K562 (cell line): ENCODE results near the gene MILR1. TPM values are rescaled to one million over a fixed set of nuclear protein-coding genes. Genes with fewer than 3 reads are reported as not detected.
A peak's percentile ranks its signal among the peaks of the same experiment; 100 is the strongest.

Source experiments
- ATAC-seq: fragments of 200-7000 bp; cut with Tn5 transposase; 3 replicates; pipeline ENCODE4 v1.9.1; 2020; ENCODE audit warnings: moderate library complexity
- BruUV-seq: library from RNA; stranded (reverse); fragments of 400-500 nt; replicated peaks from 2 replicates; lab custom pipeline; 2021; lab: Mats Ljungman, UMichigan
- CTCF ChIA-PET: fragments of 300-600 bp; formaldehyde crosslinking; extraction: SDS; loops from one replicate; lab custom pipeline; 2021; ENCODE audit warnings: low intra/inter-chr PET ratio; lab: Yijun Ruan, JAX
- POLR2A ChIA-PET: fragments of 300-600, 350-650 bp; sonication (Branson Sonifier 250); formaldehyde crosslinking; extraction: SDS; loops from one replicate; lab custom pipeline; 2021; ENCODE audit warnings: antibody characterized with exemption, inconsistent platforms; lab: Yijun Ruan, JAX
- DNase-seq, 4 experiments: peaks; one replicate each; pipeline versions ENCODE4 v3.0.0 to v3.0.0-alpha.2; 2011 to 2018; ENCODE audit warnings: low spot score in 3 of 4, mixed read lengths in 3 of 4; ENCODE audit errors: extremely low read depth in 1 of 4
- FAIRE-seq: peaks from 2 replicates; lab custom pipeline; 2011; peaks lifted over from hg19 to GRCh38; lab: Jason Lieb, UNC
- H2AFZ ChIP-seq: 2 replicates; pipeline ENCODE4 v1.6.0; 2011; ENCODE audit warnings: low read depth, low read length, control low read depth, inconsistent platforms
- H3K27ac ChIP-seq: fragments of 200-600 bp; 3 replicates; pipeline ENCODE4 v1.8.0; 2011; ENCODE audit warnings: low read depth, mild to moderate bottlenecking, control low read depth, inconsistent platforms, low read length, moderate library complexity, mixed read lengths; ENCODE audit errors: extremely low read depth
- H3K27me3 ChIP-seq, 2 experiments: fragments of 300-600 bp in 1 of 2; 2 replicates in 1 of 2; 3 replicates in 1 of 2; pipeline versions ENCODE4 v1.6.0 to v1.8.0; 2011; ENCODE audit warnings: inconsistent platforms in 2 of 2, low read length in 2 of 2, mild to moderate bottlenecking in 1 of 2, mixed read lengths in 1 of 2, moderate library complexity in 1 of 2; ENCODE audit not compliant: control insufficient read depth in 2 of 2, insufficient read depth in 2 of 2
- H3K36me3 ChIP-seq: fragments of 300-600 bp; 3 replicates; pipeline ENCODE4 v1.8.0; 2011; ENCODE audit warnings: mild to moderate bottlenecking, low read length, inconsistent platforms; ENCODE audit not compliant: control insufficient read depth, insufficient read depth
- H3K4me1 ChIP-seq, 2 experiments: fragments of 200-600 bp in 1 of 2; replicated peaks in 1 of 2; 2 replicates in 1 of 2; 3 replicates in 1 of 2; pipeline versions ENCODE4 v1.5.1 to v1.8.0; 2011; ENCODE audit warnings: inconsistent platforms in 2 of 2, low read length in 2 of 2, mild to moderate bottlenecking in 1 of 2, mixed read lengths in 1 of 2, moderate library complexity in 1 of 2; ENCODE audit not compliant: control insufficient read depth in 2 of 2, insufficient read depth in 2 of 2
- H3K4me2 ChIP-seq: 2 replicates; pipeline ENCODE4 v1.6.1; 2011; ENCODE audit warnings: low read length, control low read depth, inconsistent platforms, mixed read lengths; ENCODE audit not compliant: insufficient read depth
- H3K4me3 ChIP-seq: fragments of 200-600 bp; sonication (generic), shearing (Covaris generic); 2 replicates; pipeline ENCODE4 v1.5.1; 2016; ENCODE audit warnings: control low read depth, inconsistent platforms
- H3K79me2 ChIP-seq: fragments of 200-600 bp; 3 replicates; pipeline ENCODE4 v1.8.0; 2011; ENCODE audit warnings: low read length, inconsistent platforms; ENCODE audit not compliant: control insufficient read depth, insufficient read depth
- H3K9ac ChIP-seq, 2 experiments: 2 replicates each; pipeline versions ENCODE4 v1.6.0 to v1.6.1; 2011; ENCODE audit warnings: low read depth in 2 of 2, low read length in 2 of 2, control low read depth in 1 of 2, inconsistent platforms in 1 of 2, mild to moderate bottlenecking in 1 of 2, mixed read lengths in 1 of 2; ENCODE audit not compliant: insufficient read depth in 1 of 2
- H3K9me1 ChIP-seq: one replicate; pipeline ENCODE4 v1.6.0; 2011; ENCODE audit warnings: inconsistent platforms, mild to moderate bottlenecking, low read length, moderate library complexity; ENCODE audit not compliant: control insufficient read depth, insufficient read depth
- H3K9me3 ChIP-seq: replicated peaks from 2 replicates; pipeline ENCODE4 v1.5.1; 2011; ENCODE audit warnings: low read depth, low read length, inconsistent platforms; ENCODE audit not compliant: control insufficient read depth, insufficient read depth
- H4K20me1 ChIP-seq: replicated peaks from 2 replicates; pipeline ENCODE4 v1.6.1; 2011; ENCODE audit warnings: low read length, inconsistent platforms, mixed read lengths; ENCODE audit not compliant: control insufficient read depth, insufficient read depth
- BCL6 ChIP-seq: fragments of 250-450 bp; sonication (Bioruptor Pico); IDR thresholded peaks from 2 replicates; pipeline ENCODE4 v1.4.0; 2020
- ETV6 ChIP-seq, 3 experiments: fragments of 150-350 bp in 1 of 3; sonication (generic) in 1 of 3; formaldehyde crosslinking in 1 of 3; IDR thresholded peaks; 2 replicates each; pipeline versions ENCODE4 v1.6.1 to v1.8.0; 2014 to 2022; ENCODE audit warnings: borderline replicate concordance in 2 of 3, low read depth in 2 of 3, antibody characterized with exemption in 1 of 3, low read length in 1 of 3, mild to moderate bottlenecking in 1 of 3, missing genetic modification reagents in 1 of 3
- KLF13 ChIP-seq: fragments of 450-650 bp; IDR thresholded peaks from 2 replicates; pipeline ENCODE4 v1.6.1; 2016; ENCODE audit warnings: missing genetic modification characterization, low read depth, mild to moderate bottlenecking, missing compliant biosample characterization, moderate library complexity, borderline replicate concordance
- NR2C1 ChIP-seq, 2 experiments: fragments of 450-650 bp; IDR thresholded peaks; 2 replicates each; pipeline ENCODE4 v1.6.1; 2017; ENCODE audit warnings: mild to moderate bottlenecking in 2 of 2, antibody characterized with exemption in 1 of 2, inconsistent platforms in 1 of 2, missing compliant biosample characterization in 1 of 2, missing genetic modification characterization in 1 of 2
- OTX1 ChIP-seq: fragments of 450-650 bp; formaldehyde crosslinking; IDR thresholded peaks from 2 replicates; pipeline ENCODE4 v1.4.0; 2022; ENCODE audit warnings: mild to moderate bottlenecking
- SMAD3 ChIP-seq: fragments of 450-650 bp; formaldehyde crosslinking; conservative IDR thresholded peaks from 2 replicates; pipeline ENCODE4 v1.4.0; 2020; ENCODE audit warnings: mild to moderate bottlenecking
- TSC22D4 ChIP-seq: fragments of 450-650 bp; IDR thresholded peaks from 2 replicates; pipeline ENCODE4 v1.6.1; 2016; ENCODE audit warnings: missing genetic modification characterization, missing biosample characterization, control low read depth
- ZNF140 ChIP-seq: fragments of 250-450 bp; sonication (Bioruptor Pico); IDR thresholded peaks from 2 replicates; pipeline ENCODE4 v1.8.0; 2021; ENCODE audit warnings: moderate library complexity, mild to moderate bottlenecking, inconsistent platforms
- WGBS: fragments of 100-300 bp; shearing (Covaris generic); methylation state at CpG from one replicate; pipeline ENCODE4 v1.1.6; 2016; ENCODE audit warnings: low coverage, mixed read lengths; ENCODE audit not compliant: insufficient coverage; ENCODE audit errors: missing lambda C conversion rate; 5-methylcytosine and 5-hydroxymethylcytosine counted together
- in situ Hi-C: fragments of 300-500 bp; cut with MboI; formaldehyde crosslinking; loops from 4 replicates; pipeline ENCODE4 v1.15.0; 2018; ENCODE audit warnings: inconsistent platforms, mixed read lengths
- intact Hi-C: fragments of 100-400 bp; cut with micrococcal nuclease; formaldehyde crosslinking; loops from 2 replicates; pipeline ENCODE4 v1.14.2; 2022
- polyA plus RNA-seq, 8 experiments: library from polyadenylated mRNA; depleted of rRNA in 4 of 8; stranded (reverse) in 5 of 8; unstranded in 3 of 8; fragments of >200 nt; fragmentation: Nextera tagmentation in 2 of 8; fragmentation: Illumina TruSeq in 1 of 8; extraction: Ambion mirVana in 2 of 8; extraction: Trizol in 1 of 8; gene quantifications; 2 replicates each; pipeline versions ENCODE4 v1.2.1 to v1.2.3, GENCODE V29; 2011 to 2014; ENCODE audit warnings: inconsistent platforms in 1 of 8, missing spikeins in 1 of 8
- total RNA-seq, 7 experiments: library from RNA; depleted of rRNA in 6 of 7; stranded (reverse); fragments of >200 nt in 6 of 7; fragmentation: Illumina TruSeq in 2 of 7; extraction: Trizol in 2 of 7; gene quantifications; 2 replicates each; pipeline versions ENCODE4 v1.2.1 to v1.2.3, GENCODE V29; 2011 to 2021; ENCODE audit warnings: low replicate concordance in 1 of 7
- TF ChIP-seq, protein P1 (sequence below): fragments of 200-800 bp; sonication (Bioruptor generic); IDR thresholded peaks from 2 replicates; pipeline ENCODE4 v1.6.1; 2017; ENCODE audit warnings: missing genetic modification characterization, missing compliant biosample characterization
- TF ChIP-seq, protein P2 (sequence below): IDR thresholded peaks from 2 replicates; pipeline ENCODE4 v1.6.1; 2016; ENCODE audit warnings: missing genetic modification characterization, missing compliant biosample characterization
- TF ChIP-seq, protein P3 (sequence below): fragments of 450-650 bp; conservative IDR thresholded peaks from 2 replicates; pipeline ENCODE4 v1.6.1; 2016; ENCODE audit warnings: missing genetic modification characterization, low read depth, mild to moderate bottlenecking, control low read depth, missing compliant biosample characterization
- TF ChIP-seq, protein P4 (sequence below): fragments of 450-650 bp; IDR thresholded peaks from 2 replicates; pipeline ENCODE4 v1.6.1; 2017; ENCODE audit warnings: mild to moderate bottlenecking, moderate library complexity

MILR1 gene
- total and polyA plus RNA-seq, 9 of the 15 experiments (the other 6 are each of a cell fraction or from before 2014, with no cell fraction given): 3.8 to 14.1 (median 7.1) TPM

DNA sequence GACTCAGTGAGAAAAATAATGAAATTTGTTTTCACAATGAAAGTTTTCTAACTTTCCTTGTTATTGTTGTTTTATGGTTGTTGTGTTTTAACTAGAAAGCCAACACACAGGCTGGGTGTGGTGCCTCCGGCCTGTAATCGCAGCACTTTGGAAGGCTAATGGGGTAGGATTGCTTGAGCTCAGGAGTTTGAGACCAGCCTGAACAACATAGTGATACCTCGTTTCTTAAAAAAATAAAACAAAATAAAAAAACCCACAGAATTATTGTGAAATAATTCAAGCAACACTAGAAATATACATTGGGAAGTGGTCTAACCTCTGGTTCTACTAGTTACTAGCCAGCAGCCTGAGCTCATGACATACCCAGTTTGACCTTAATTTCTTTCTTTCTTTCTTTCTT lies 630 bp downstream of the MILR1 start (continued):
- TF ChIP-seq, protein P1, sequence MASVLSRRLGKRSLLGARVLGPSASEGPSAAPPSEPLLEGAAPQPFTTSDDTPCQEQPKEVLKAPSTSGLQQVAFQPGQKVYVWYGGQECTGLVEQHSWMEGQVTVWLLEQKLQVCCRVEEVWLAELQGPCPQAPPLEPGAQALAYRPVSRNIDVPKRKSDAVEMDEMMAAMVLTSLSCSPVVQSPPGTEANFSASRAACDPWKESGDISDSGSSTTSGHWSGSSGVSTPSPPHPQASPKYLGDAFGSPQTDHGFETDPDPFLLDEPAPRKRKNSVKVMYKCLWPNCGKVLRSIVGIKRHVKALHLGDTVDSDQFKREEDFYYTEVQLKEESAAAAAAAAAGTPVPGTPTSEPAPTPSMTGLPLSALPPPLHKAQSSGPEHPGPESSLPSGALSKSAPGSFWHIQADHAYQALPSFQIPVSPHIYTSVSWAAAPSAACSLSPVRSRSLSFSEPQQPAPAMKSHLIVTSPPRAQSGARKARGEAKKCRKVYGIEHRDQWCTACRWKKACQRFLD (CRISPR knock-in tag): peak; percentile 85
- TF ChIP-seq, protein P2, sequence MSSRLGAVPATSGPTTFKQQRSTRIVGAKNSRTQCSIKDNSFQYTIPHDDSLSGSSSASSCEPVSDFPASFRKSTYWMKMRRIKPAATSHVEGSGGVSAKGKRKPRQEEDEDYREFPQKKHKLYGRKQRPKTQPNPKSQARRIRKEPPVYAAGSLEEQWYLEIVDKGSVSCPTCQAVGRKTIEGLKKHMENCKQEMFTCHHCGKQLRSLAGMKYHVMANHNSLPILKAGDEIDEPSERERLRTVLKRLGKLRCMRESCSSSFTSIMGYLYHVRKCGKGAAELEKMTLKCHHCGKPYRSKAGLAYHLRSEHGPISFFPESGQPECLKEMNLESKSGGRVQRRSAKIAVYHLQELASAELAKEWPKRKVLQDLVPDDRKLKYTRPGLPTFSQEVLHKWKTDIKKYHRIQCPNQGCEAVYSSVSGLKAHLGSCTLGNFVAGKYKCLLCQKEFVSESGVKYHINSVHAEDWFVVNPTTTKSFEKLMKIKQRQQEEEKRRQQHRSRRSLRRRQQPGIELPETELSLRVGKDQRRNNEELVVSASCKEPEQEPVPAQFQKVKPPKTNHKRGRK (tag): 0 out of 2 replicates have a peak, but pooled peaks have one; percentile 21
- no peak for TF ChIP-seq ZNF140 (CRISPR knock-in tag)

DNA sequence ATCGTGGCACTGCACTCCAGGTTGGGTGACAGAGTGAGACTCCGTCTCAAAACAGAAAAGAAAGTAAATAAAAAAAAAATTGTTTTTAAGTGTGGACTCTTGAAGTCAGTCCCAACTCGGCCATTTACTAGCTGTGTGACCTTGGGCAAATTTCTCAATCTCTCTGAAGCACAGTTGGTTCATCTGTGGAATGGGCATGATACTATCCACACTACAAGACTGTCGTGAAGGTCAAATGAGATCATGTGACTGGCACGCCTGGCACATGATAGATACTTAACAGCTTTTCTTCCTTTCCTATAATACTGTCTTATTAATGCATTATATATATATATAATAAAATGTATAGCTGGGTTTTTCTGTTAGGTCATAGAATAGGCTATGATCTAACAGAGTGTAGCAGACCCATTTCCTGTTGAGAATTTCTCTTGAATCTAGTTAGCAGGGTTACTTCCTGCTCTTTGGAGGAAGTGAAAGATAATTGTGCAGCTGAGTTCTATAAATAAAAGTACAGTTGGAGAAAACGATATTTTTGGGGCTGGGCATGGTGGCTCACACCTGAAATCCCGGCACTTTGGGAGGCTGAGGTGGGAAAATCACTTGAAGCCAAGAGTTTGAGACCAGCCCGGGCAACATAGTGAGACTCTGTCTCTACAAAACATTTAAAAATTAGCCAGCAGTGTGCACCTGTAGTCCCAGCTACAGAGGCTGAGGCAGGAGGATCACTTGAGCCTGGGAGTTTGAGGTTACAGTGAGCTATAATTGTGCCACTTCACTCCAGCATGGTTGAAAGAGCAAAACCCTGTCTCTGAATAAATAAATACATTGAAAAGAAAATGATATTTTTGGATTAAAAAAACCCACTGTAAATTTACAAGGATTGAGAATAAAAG lies 7.3 kb downstream of the MILR1 start:
- FAIRE-seq (no peak), ATAC-seq (no peak), DNase-seq (no peak)
- WGBS: 52% methylated on average over 8 of the region's 8 CpGs
- ChIA-PET CTCF (no interaction called here), POLR2A (interaction anchor here (0.5 to 1.7 kb wide), 4 partner anchors 11 to 165 kb away, joined by 3 to 8 read pairs (median 4); no protein-coding TSS in a partner anchor)
- Histone ChIP-seq H3K4me2 (no peak overlapping the region), H3K79me2 (no peaks in the 10 kb centered on the region), H3K4me1 (no peaks in the 10 kb centered on the region), H3K36me3 (no peaks in the 10 kb centered on the region), H4K20me1 (no peaks in the 10 kb centered on the region), H3K27me3 (no peaks in the 10 kb centered on the region), H3K4me3 (no peak overlapping the region), H2AFZ (peak overlapping the region; percentile 53), H3K9me1 (no peaks in the 10 kb centered on the region), H3K9me3 (no peaks in the 10 kb centered on the region), H3K9ac (no peak overlapping the region), H3K27ac (no peak overlapping the region)
- intact Hi-C loops: no loop called here
- in situ Hi-C loops: no loop called here
- BruUV-seq: no TSS peak
- TF ChIP-seq, protein P3, sequence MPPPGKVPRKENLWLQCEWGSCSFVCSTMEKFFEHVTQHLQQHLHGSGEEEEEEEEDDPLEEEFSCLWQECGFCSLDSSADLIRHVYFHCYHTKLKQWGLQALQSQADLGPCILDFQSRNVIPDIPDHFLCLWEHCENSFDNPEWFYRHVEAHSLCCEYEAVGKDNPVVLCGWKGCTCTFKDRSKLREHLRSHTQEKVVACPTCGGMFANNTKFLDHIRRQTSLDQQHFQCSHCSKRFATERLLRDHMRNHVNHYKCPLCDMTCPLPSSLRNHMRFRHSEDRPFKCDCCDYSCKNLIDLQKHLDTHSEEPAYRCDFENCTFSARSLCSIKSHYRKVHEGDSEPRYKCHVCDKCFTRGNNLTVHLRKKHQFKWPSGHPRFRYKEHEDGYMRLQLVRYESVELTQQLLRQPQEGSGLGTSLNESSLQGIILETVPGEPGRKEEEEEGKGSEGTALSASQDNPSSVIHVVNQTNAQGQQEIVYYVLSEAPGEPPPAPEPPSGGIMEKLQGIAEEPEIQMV: no peak
- TF ChIP-seq ETV6 (IDR thresholded peaks at IDR 0.05; ENCODE audit: borderline replicate concordance in 1 of 2, low read depth in 2 of 2, low read length in 1 of 2) (peak in 1 of 2 experiments; percentile 68; a peak in 1 of 4 replicates), ETV6 (CRISPR knock-in tag; IDR thresholded peaks at IDR 0.05; ENCODE audit: borderline replicate concordance) (no peak), KLF13 (tag) (no peak), BCL6 (no peak), OTX1 (no peak), TSC22D4 (tag) (no peak), NR2C1 (IDR thresholded peaks at IDR 0.05) (no peak), NR2C1 (tag; IDR thresholded peaks at IDR 0.05) (no peak), SMAD3 (no peak)
- TF ChIP-seq, protein P4, sequence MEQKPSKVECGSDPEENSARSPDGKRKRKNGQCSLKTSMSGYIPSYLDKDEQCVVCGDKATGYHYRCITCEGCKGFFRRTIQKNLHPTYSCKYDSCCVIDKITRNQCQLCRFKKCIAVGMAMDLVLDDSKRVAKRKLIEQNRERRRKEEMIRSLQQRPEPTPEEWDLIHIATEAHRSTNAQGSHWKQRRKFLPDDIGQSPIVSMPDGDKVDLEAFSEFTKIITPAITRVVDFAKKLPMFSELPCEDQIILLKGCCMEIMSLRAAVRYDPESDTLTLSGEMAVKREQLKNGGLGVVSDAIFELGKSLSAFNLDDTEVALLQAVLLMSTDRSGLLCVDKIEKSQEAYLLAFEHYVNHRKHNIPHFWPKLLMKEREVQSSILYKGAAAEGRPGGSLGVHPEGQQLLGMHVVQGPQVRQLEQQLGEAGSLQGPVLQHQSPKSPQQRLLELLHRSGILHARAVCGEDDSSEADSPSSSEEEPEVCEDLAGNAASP: no peak
